Transverse colon (tissue), 3 donors: Measurements from ENCODE around the gene ERGIC1.
"Not testable (repeated sequence)": the region's sequence is repeated elsewhere in the genome, so short reads cannot be mapped to it uniquely, and the experiment has no call there.

Experiments
- EP300 ChIP-seq: sonication (generic); formaldehyde crosslinking; IDR thresholded peaks from one replicate; pipeline ENCODE4 v1.6.1; 2017; ENCODE audit warnings: antibody characterized with exemption, low read depth
- TF ChIP-seq, protein P1 (sequence below), 5 experiments: fragments of 200-600 bp in 3 of 5; fragments of 450-650 bp in 2 of 5; sonication (generic) in 3 of 5; IDR thresholded peaks; 1 replicate in 2 of 5; 2 replicates in 3 of 5; pipeline ENCODE4 v1.5.1; 2016 to 2017; ENCODE audit warnings: antibody characterized with exemption in 5 of 5, inconsistent platforms in 3 of 5, mild to moderate bottlenecking in 2 of 5, moderate library complexity in 1 of 5

GRCh38 chr5:172897067-172897466 is 63.0 kb downstream of the ERGIC1 start:
- not testable (repeated sequence) for TF ChIP-seq EP300
- TF ChIP-seq, protein P1, sequence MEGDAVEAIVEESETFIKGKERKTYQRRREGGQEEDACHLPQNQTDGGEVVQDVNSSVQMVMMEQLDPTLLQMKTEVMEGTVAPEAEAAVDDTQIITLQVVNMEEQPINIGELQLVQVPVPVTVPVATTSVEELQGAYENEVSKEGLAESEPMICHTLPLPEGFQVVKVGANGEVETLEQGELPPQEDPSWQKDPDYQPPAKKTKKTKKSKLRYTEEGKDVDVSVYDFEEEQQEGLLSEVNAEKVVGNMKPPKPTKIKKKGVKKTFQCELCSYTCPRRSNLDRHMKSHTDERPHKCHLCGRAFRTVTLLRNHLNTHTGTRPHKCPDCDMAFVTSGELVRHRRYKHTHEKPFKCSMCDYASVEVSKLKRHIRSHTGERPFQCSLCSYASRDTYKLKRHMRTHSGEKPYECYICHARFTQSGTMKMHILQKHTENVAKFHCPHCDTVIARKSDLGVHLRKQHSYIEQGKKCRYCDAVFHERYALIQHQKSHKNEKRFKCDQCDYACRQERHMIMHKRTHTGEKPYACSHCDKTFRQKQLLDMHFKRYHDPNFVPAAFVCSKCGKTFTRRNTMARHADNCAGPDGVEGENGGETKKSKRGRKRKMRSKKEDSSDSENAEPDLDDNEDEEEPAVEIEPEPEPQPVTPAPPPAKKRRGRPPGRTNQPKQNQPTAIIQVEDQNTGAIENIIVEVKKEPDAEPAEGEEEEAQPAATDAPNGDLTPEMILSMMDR (IDR thresholded peaks at IDR 0.05), result not testable (repeated sequence)
